ENCODE data around the gene CAMTA1.

The CAMTA1 gene

GRCh38 chr1:7497107-7497637 is 711.9 kb downstream of the CAMTA1 start:
- no peak for DNase-seq

DNA sequence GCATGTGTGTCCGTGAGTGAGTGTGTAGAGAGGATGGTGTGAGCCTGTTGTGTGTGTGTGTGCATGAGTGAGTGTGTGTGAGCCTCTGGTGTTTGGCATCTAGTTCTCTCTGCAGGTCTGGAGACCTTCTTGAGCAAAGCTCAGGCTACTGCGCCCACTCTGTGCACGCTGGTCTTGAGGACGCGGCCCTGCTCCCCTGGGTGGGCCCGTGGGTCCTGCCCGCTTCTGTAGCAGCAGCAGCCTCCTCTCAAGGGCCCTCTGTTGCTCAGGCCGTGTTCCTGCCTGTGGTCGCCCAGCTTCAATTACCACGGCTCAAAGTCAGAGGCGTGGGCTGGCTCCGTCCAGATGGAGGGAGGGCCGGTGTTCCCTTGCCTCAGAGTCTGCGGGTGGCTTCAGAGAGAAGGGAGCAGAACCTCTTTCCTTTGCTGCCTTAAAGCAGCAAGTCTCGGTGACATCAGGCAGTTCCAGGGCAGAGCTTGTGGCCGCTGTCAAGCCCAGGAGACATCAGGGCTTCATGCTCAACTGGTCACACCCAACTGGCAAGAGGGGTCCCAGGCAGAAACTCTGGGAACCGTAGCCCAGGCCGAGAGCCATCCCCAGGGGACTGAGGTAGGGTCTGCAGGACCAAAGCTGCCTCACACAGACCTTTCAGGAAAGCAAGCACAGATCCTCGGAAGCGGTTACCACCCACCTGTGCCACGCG is 715.3 kb downstream of the CAMTA1 start:
- DNase-seq, result no peak

DNA sequence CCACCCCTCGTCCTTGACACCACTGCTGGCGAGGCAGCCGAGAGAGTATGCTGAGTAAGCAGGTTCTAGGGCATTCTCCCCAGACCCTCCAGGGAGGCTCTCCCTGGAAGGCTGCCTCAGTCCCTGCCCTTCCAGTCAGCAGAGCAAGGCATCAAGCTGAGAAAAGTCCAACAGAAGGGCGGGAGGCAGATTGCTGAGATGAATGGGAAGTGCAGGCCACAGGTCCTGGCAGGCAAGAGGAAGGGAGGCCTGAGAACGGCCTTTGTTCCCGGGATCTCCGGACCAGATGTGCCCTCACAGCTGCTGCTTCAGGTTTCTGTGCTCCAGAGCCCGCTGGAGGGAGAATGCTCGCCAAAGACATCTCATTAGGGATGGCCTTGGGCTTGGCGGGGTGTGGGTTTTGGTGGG is 715.8 kb downstream of the CAMTA1 start:
- no peak for DNase-seq

GRCh38 chr1:7501723-7502603 is 716.7 kb downstream of the CAMTA1 start:
- no peak for DNase-seq

DNA sequence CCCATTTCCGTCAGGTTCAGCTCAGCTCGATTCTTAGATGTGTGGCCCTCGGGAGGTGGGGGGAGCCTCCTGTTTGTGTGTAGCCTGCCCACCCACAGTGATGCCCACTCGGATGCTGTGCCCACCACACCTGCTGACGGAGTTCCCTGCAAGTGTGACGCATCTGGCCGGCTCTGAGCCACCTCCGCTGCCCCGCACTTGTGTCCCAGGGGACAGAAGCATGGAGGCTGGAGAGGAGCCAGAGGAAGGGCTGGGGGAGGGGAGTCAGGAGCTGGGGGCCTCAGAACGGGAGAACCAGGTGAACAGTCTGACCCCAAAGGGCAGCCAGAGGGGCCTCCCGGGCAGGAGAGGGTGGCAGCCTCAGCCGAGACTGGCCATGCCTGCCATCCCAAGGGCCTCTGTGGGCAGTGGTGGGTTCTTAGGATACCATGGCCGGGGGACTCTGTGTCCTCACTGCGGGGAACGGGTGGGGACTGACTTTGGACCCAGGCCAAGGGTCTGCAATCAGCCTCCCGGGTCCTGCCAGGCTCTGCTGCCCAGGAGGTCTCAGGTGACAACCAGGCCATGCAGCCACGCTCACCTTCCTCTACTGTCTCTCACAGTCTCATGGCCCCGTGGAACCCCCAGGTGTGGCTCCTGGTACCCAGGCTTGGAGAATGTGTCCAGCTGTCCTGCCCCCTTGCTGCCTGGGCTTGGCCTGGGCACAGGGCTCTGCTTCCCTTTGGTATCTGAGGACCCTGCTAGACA is 718.6 kb downstream of the CAMTA1 start:
- no peak for DNase-seq

DNA sequence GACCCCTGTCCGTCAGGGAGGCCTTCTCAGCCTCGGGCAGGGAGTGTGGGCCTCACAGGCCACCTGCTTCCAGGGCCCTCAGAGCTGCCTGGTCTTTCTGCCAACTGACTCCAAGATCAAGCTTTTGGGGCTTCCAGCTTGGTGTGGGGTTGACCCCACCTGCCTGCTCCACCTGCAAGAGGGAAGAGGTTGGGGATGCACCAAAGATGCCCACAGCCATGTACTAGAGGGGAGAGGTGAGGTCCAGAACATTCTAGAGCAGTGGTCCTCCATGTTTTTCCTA is 719.1 kb downstream of the CAMTA1 start:
- DNase-seq, result no peak

GRCh38 chr1:7505094-7505770 is 720.0 kb downstream of the CAMTA1 start:
- DNase-seq, result no peak

DNA sequence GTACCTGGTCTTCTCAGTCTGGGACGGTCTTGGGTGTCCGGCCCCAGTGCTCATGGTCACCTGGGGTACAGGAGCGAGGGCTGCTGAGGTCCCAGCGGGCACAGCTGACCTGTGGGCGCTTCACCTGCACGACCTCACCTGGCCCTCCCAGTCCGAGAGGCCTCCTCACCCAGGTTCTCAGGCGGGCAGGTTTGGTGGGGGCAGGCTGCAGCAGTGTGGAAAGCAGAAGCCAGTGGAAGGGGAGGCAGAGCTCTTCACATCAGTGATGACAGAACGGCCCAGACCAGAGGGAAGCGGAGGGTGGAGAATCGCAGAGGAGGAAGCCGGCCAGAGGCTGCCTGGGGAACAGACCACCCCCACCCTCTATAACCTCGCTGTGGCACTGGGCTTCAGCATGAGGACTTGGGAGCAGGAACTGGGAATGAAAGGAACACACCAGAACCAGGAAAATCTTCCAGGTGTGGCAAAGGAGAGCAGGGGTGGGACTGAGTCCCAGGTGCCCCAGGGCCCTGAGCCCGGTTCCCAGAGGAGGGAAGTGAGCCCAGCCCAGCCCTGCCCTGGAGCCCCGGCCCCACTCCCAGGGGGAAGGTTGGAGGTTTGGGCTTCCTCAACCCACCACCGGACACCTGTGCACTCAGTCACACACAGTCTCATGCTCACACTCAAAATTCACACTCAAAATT is 720.7 kb downstream of the CAMTA1 start:
- no peak for DNase-seq

- no peak for DNase-seq
Observed at GRCh38 chr1:7506454-7507284, 721.4 kb downstream of the CAMTA1 start.

DNA sequence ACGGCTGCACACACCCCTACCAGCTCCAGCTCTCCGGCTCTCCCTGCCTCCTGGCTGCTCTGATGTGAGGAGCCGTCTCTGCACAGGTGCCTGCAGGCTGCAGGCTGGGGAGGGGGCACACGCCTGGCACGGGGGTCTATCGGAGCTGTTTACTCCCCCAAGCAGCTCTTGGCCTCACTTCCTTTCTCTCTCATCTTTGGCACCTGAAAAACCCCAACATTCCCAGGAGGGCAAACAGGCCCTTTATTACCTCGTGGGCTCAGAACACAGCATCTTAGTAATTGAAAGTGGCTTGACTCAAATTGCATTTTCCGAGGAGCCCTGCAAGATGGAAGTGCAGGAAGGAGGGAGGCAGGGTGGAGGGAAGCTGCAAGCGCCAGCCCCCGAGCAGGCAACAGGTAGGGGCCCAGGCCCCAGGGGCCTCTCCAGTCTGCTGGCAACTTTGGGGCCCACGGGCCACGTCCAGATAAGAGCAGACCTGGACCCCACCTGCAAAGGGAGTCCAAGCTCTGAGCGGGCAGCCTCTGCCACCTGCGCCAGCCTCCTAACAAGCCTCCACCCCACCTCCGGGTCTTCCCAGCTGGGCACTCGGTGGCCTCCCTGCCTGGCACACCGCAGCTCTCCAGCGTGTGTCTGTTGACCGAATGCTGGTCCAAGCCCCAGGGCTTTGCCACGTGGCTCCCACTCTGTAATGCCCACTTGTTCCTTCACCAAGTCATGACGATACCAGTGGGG is 722.2 kb downstream of the CAMTA1 start:
- no peak for DNase-seq

DNA sequence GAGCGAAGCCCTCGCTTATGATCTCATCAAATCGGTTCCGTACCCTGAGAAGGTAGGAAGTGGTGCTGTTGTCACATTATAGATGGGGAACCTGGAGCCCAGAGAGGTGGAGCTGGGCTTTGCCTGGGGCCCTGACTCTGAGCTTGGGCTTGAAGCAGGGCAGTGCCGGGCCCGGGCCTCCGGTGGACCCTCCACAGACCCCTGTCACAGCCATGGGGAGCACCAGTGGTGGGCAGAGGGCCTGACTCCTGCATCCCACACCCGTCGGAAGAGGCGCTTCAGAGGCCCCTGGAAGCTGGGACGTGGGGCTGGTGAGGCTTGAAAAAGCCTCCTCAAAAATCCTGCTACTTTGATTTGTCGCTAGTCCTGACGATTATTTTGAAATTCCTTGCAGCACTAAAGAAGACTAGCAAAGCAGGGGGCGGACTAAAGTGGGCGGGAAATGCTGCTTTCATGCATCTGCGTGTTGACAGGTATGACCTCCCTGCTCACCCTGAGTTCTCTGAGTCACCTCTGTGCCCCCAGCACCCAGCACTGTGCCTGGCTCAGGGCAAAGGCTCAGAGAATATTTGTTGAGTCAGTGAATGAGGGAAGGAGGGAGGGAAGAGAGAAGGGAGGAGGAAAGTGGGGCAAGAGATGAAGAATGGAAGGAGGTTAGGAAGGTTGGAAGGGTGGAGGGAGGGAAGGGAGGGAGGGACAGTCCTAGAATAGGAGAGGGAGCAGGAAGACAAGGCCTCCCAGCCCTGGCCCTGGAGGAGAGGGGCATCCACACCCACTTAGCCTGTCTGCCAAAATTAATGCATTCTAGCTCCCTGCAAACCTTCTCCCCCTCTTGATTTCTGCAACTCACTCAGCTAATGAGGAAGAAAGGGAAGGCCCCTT is 723.0 kb downstream of the CAMTA1 start:
- no peak for DNase-seq

GRCh38 chr1:7508934-7509519 is 723.8 kb downstream of the CAMTA1 start:
- no peak for DNase-seq

GRCh38 chr1:7509598-7509997 is 724.3 kb downstream of the CAMTA1 start:
- DNase-seq, result no peak

- no peak for DNase-seq
Observed at GRCh38 chr1:7510389-7510931, 725.2 kb downstream of the CAMTA1 start.

- no peak for DNase-seq
Observed at GRCh38 chr1:7511381-7511780, 726.1 kb downstream of the CAMTA1 start.

GRCh38 chr1:7513081-7513480 is 727.8 kb downstream of the CAMTA1 start:
- no peak for DNase-seq

DNA sequence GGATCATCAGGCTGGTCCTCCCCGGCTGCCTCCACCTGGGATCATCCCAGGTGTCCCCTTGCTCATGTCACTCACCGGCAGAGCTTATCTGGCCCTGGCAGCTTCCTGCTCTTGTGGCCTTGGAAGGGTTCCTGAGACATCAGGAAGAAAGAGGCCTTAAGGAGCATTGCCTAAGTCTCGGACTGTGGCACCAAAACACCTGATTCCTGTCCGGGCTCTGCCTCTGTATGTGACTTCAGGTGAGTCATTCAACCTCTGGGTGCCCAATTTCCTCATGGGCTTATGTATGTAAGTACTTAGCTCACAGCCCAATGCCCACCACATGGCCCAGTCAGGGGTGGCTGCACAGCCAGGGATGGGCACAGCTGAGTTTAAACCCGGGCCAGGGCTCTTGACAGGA is 729.9 kb downstream of the CAMTA1 start:
- no peak for DNase-seq

GRCh38 chr1:7515904-7516303 is 730.6 kb downstream of the CAMTA1 start:
- DNase-seq, result no peak

DNA sequence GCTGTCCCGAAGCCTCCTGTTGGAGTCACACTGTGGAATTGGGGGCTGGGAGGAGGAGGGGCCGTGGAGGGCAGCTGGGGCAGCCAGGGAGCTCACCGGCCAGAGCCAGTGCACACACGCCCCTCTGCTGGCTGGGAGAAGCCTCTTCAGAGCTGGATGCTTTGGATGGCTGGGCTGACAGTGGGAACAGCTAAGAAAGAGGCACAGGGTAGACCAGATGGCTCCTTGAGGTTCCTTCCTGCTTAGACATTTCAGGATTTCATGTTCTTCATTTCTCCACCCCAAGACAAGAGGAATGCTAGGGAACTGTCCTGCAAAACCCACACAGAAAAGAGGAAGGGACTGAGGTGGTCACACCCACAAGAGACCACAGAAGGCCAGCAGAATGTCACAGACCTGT is 731.1 kb downstream of the CAMTA1 start:
- DNase-seq, result no peak

Data from NCI-H1436 (cell line).